A673 (cell line): ENCODE measurements around the gene GPX8.

Experiments used
- CTCF ChIP-seq: fragments of 300-800, 200-600 bp; sonication (generic); conservative IDR thresholded peaks from 2 replicates; pipeline ENCODE4 v1.5.1; 2017; ENCODE audit warnings: low read depth, mild to moderate bottlenecking, antibody characterized with exemption, low read length, moderate library complexity, mixed read lengths
- EZH2 ChIP-seq: fragments of 200-600 bp; sonication (generic); IDR thresholded peaks from 2 replicates; pipeline ENCODE4 v1.6.1; 2017; ENCODE audit warnings: borderline replicate concordance, low read depth, mild to moderate bottlenecking, mixed read lengths, antibody characterized with exemption, low read length; ENCODE audit not compliant: poor library complexity, severe bottlenecking

DNA sequence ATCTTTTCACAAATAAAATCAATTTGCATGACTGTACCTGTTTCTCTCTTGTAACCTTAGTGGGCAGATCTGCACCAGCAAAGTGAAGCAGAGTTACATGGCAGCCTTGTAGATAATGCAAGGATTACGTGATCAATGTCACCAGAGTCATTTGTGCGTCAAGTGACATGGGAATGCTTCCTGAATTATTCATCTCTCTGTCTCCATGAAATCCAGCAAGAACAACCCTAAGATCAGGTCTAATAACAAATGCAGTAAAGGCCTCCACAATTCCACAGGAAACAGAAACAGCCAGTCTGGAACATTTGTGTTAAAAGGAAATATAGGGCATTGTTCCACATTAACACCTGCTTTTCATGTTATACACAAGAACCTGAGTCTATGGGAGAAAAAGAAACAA, 49.8 kb upstream of the GPX8 start:
- no peak for TF ChIP-seq EZH2
- no peak for TF ChIP-seq CTCF
